ENCODE results near the gene ANAPC2.

The ANAPC2 gene

GRCh38 chr9:137162505-137163364, 25.6 kb downstream of the ANAPC2 start:
- no peak for DNase-seq (ENCODE audit: low spot score)
- TF ChIP-seq CTCF (IDR thresholded peaks at IDR 0.05; ENCODE audit: borderline replicate concordance, control extremely low read depth, extremely low read depth, insufficient read depth, missing control alignments), result no peak
- in situ Hi-C loops (cut with MboI; ENCODE audit: low sequenced_read_pairs, unreplicated experiment), result no loop called here

- no peak for TF ChIP-seq CTCF (IDR thresholded peaks at IDR 0.05; ENCODE audit: borderline replicate concordance, control extremely low read depth, extremely low read depth, insufficient read depth, missing control alignments)
- no peak for DNase-seq (ENCODE audit: low spot score)
- in situ Hi-C loops (cut with MboI; ENCODE audit: low sequenced_read_pairs, unreplicated experiment), result no loop called here
Measured at GRCh38 chr9:137161558-137162486, 26.5 kb downstream of the ANAPC2 start.

- no peak for TF ChIP-seq CTCF (IDR thresholded peaks at IDR 0.05; ENCODE audit: borderline replicate concordance, control extremely low read depth, extremely low read depth, insufficient read depth, missing control alignments)
- DNase-seq (ENCODE audit: low spot score), result no peak
- in situ Hi-C loops (cut with MboI; ENCODE audit: low sequenced_read_pairs, unreplicated experiment), result no loop called here
Measured at GRCh38 chr9:137160716-137161557, 27.4 kb downstream of the ANAPC2 start.

GRCh38 chr9:137160054-137160425, 28.3 kb downstream of the ANAPC2 start:
- DNase-seq (ENCODE audit: low spot score), result no peak
- in situ Hi-C loops (cut with MboI; ENCODE audit: low sequenced_read_pairs, unreplicated experiment), result no loop called here
- no peak for TF ChIP-seq CTCF (IDR thresholded peaks at IDR 0.05; ENCODE audit: borderline replicate concordance, control extremely low read depth, extremely low read depth, insufficient read depth, missing control alignments)

GRCh38 chr9:137159105-137160053, 29.0 kb downstream of the ANAPC2 start:
- in situ Hi-C loops (cut with MboI; ENCODE audit: low sequenced_read_pairs, unreplicated experiment), result no loop called here
- no peak for TF ChIP-seq CTCF (IDR thresholded peaks at IDR 0.05; ENCODE audit: borderline replicate concordance, control extremely low read depth, extremely low read depth, insufficient read depth, missing control alignments)
- no peak for DNase-seq (ENCODE audit: low spot score)
